K562 (cell line): ENCODE measurements around the gene MKRN2OS. TPM values are rescaled to one million over a fixed set of nuclear protein-coding genes. Genes with fewer than 3 reads are reported as not detected.

ENCODE experiments used
- ATAC-seq: fragments of 200-7000 bp; cut with Tn5 transposase; 3 replicates; pipeline ENCODE4 v1.9.1; 2020; ENCODE audit warnings: moderate library complexity
- BruUV-seq: library from RNA; stranded (reverse); fragments of 400-500 nt; replicated peaks from 2 replicates; lab custom pipeline; 2021; lab: Mats Ljungman, UMichigan
- CTCF ChIA-PET: fragments of 300-600 bp; formaldehyde crosslinking; extraction: SDS; loops from one replicate; lab custom pipeline; 2021; ENCODE audit warnings: low intra/inter-chr PET ratio; lab: Yijun Ruan, JAX
- POLR2A ChIA-PET: fragments of 300-600, 350-650 bp; sonication (Branson Sonifier 250); formaldehyde crosslinking; extraction: SDS; loops from one replicate; lab custom pipeline; 2021; ENCODE audit warnings: antibody characterized with exemption, inconsistent platforms; lab: Yijun Ruan, JAX
- DNase-seq, 4 experiments: peaks; one replicate each; pipeline versions ENCODE4 v3.0.0 to v3.0.0-alpha.2; 2011 to 2018; ENCODE audit warnings: low spot score in 3 of 4, mixed read lengths in 3 of 4; ENCODE audit errors: extremely low read depth in 1 of 4
- FAIRE-seq: peaks from 2 replicates; lab custom pipeline; 2011; peaks lifted over from hg19 to GRCh38; lab: Jason Lieb, UNC
- H2AFZ ChIP-seq: 2 replicates; pipeline ENCODE4 v1.6.0; 2011; ENCODE audit warnings: low read depth, low read length, control low read depth, inconsistent platforms
- H3K27ac ChIP-seq: fragments of 200-600 bp; 3 replicates; pipeline ENCODE4 v1.8.0; 2011; ENCODE audit warnings: low read depth, mild to moderate bottlenecking, control low read depth, inconsistent platforms, low read length, moderate library complexity, mixed read lengths; ENCODE audit errors: extremely low read depth
- H3K27me3 ChIP-seq, 2 experiments: fragments of 300-600 bp in 1 of 2; 2 replicates in 1 of 2; 3 replicates in 1 of 2; pipeline versions ENCODE4 v1.6.0 to v1.8.0; 2011; ENCODE audit warnings: inconsistent platforms in 2 of 2, low read length in 2 of 2, mild to moderate bottlenecking in 1 of 2, mixed read lengths in 1 of 2, moderate library complexity in 1 of 2; ENCODE audit not compliant: control insufficient read depth in 2 of 2, insufficient read depth in 2 of 2
- H3K36me3 ChIP-seq: fragments of 300-600 bp; 3 replicates; pipeline ENCODE4 v1.8.0; 2011; ENCODE audit warnings: mild to moderate bottlenecking, low read length, inconsistent platforms; ENCODE audit not compliant: control insufficient read depth, insufficient read depth
- H3K4me1 ChIP-seq, 2 experiments: fragments of 200-600 bp in 1 of 2; replicated peaks in 1 of 2; 2 replicates in 1 of 2; 3 replicates in 1 of 2; pipeline versions ENCODE4 v1.5.1 to v1.8.0; 2011; ENCODE audit warnings: inconsistent platforms in 2 of 2, low read length in 2 of 2, mild to moderate bottlenecking in 1 of 2, mixed read lengths in 1 of 2, moderate library complexity in 1 of 2; ENCODE audit not compliant: control insufficient read depth in 2 of 2, insufficient read depth in 2 of 2
- H3K4me2 ChIP-seq: 2 replicates; pipeline ENCODE4 v1.6.1; 2011; ENCODE audit warnings: low read length, control low read depth, inconsistent platforms, mixed read lengths; ENCODE audit not compliant: insufficient read depth
- H3K4me3 ChIP-seq: fragments of 200-600 bp; sonication (generic), shearing (Covaris generic); 2 replicates; pipeline ENCODE4 v1.5.1; 2016; ENCODE audit warnings: control low read depth, inconsistent platforms
- H3K79me2 ChIP-seq: fragments of 200-600 bp; 3 replicates; pipeline ENCODE4 v1.8.0; 2011; ENCODE audit warnings: low read length, inconsistent platforms; ENCODE audit not compliant: control insufficient read depth, insufficient read depth
- H3K9ac ChIP-seq, 2 experiments: 2 replicates each; pipeline versions ENCODE4 v1.6.0 to v1.6.1; 2011; ENCODE audit warnings: low read depth in 2 of 2, low read length in 2 of 2, control low read depth in 1 of 2, inconsistent platforms in 1 of 2, mild to moderate bottlenecking in 1 of 2, mixed read lengths in 1 of 2; ENCODE audit not compliant: insufficient read depth in 1 of 2
- H3K9me1 ChIP-seq: one replicate; pipeline ENCODE4 v1.6.0; 2011; ENCODE audit warnings: inconsistent platforms, mild to moderate bottlenecking, low read length, moderate library complexity; ENCODE audit not compliant: control insufficient read depth, insufficient read depth
- H3K9me3 ChIP-seq: replicated peaks from 2 replicates; pipeline ENCODE4 v1.5.1; 2011; ENCODE audit warnings: low read depth, low read length, inconsistent platforms; ENCODE audit not compliant: control insufficient read depth, insufficient read depth
- H4K20me1 ChIP-seq: replicated peaks from 2 replicates; pipeline ENCODE4 v1.6.1; 2011; ENCODE audit warnings: low read length, inconsistent platforms, mixed read lengths; ENCODE audit not compliant: control insufficient read depth, insufficient read depth
- FIP1L1 ChIP-seq: fragments of 200-400 bp; formaldehyde crosslinking; IDR thresholded peaks from 2 replicates; pipeline ENCODE4 v1.6.1; 2018; ENCODE audit warnings: mild to moderate bottlenecking, low read depth, low read length; ENCODE audit not compliant: poor library complexity, severe bottlenecking
- HIVEP1 ChIP-seq: fragments of 250-450 bp; sonication (Bioruptor Pico); IDR thresholded peaks from 2 replicates; pipeline ENCODE4 v1.4.0; 2020; ENCODE audit warnings: mild to moderate bottlenecking
- HMGN3 ChIP-seq: IDR thresholded peaks from 2 replicates; pipeline ENCODE4 v1.6.1; 2011; ENCODE audit warnings: borderline replicate concordance, low read depth, mild to moderate bottlenecking, mixed read lengths, low read length; ENCODE audit not compliant: insufficient read length; ENCODE audit errors: extremely low read depth
- HNRNPLL ChIP-seq: fragments of 200-400 bp; formaldehyde crosslinking; IDR thresholded peaks from 2 replicates; pipeline ENCODE4 v1.6.1; 2017; ENCODE audit warnings: low read length, low read depth, mild to moderate bottlenecking; ENCODE audit not compliant: poor library complexity, severe bottlenecking
- IRF2 ChIP-seq: sonication (generic); formaldehyde crosslinking; IDR thresholded peaks from 2 replicates; pipeline ENCODE4 v1.8.1; 2022; ENCODE audit warnings: mild to moderate bottlenecking, missing genetic modification reagents
- KDM5B ChIP-seq: fragments of 200-600 bp; sonication (generic); IDR thresholded peaks from 2 replicates; pipeline ENCODE4 v1.6.1; 2012; ENCODE audit warnings: low read depth, mild to moderate bottlenecking, moderate library complexity, low read length, control low read depth, inconsistent platforms; ENCODE audit not compliant: insufficient replicate concordance
- KLF13 ChIP-seq: fragments of 450-650 bp; IDR thresholded peaks from 2 replicates; pipeline ENCODE4 v1.6.1; 2016; ENCODE audit warnings: missing genetic modification characterization, low read depth, mild to moderate bottlenecking, missing compliant biosample characterization, moderate library complexity, borderline replicate concordance
- MBD1 ChIP-seq: fragments of 250-450 bp; sonication (Bioruptor Pico); IDR thresholded peaks from 2 replicates; pipeline ENCODE4 v1.8.0; 2022; ENCODE audit warnings: inconsistent platforms
- NFE2L1 ChIP-seq: fragments of 450-650 bp; IDR thresholded peaks from 2 replicates; pipeline ENCODE4 v1.6.1; 2016; ENCODE audit warnings: missing genetic modification characterization, low read depth, mild to moderate bottlenecking, missing compliant biosample characterization, moderate library complexity, borderline replicate concordance
- RAD51 ChIP-seq: fragments of 450-650 bp; IDR thresholded peaks from 2 replicates; pipeline ENCODE4 v1.7.1; 2016; ENCODE audit warnings: low read depth, mild to moderate bottlenecking, borderline replicate concordance
- RNF2 ChIP-seq: sonication (generic); IDR thresholded peaks from 2 replicates; pipeline ENCODE4 v1.6.1; 2016
- SMAD1 ChIP-seq: fragments of 150-350 bp; IDR thresholded peaks from 2 replicates; pipeline ENCODE4 v1.6.1; 2014; ENCODE audit warnings: low read length, low read depth; ENCODE audit not compliant: partially characterized antibody
- ZBTB2 ChIP-seq: fragments of 450-650 bp; IDR thresholded peaks from 2 replicates; pipeline ENCODE4 v1.6.1; 2016; ENCODE audit warnings: antibody characterized with exemption
- ZNF280A ChIP-seq: fragments of 450-650 bp; IDR thresholded peaks from 2 replicates; pipeline ENCODE4 v1.6.1; 2018; ENCODE audit warnings: mild to moderate bottlenecking, low read depth; ENCODE audit not compliant: partially characterized antibody
- ZNF282 ChIP-seq: sonication (generic); formaldehyde crosslinking; IDR thresholded peaks from 2 replicates; pipeline ENCODE4 v1.8.1; 2023; ENCODE audit warnings: missing genetic modification reagents
- ZNF76 ChIP-seq: fragments of 250-450 bp; sonication (Bioruptor Pico); IDR thresholded peaks from 2 replicates; pipeline ENCODE4 v1.4.0; 2020; ENCODE audit warnings: mild to moderate bottlenecking, moderate library complexity, borderline replicate concordance
- WGBS: fragments of 100-300 bp; shearing (Covaris generic); methylation state at CpG from one replicate; pipeline ENCODE4 v1.1.6; 2016; ENCODE audit warnings: low coverage, mixed read lengths; ENCODE audit not compliant: insufficient coverage; ENCODE audit errors: missing lambda C conversion rate; 5-methylcytosine and 5-hydroxymethylcytosine counted together
- in situ Hi-C: fragments of 300-500 bp; cut with MboI; formaldehyde crosslinking; loops from 4 replicates; pipeline ENCODE4 v1.15.0; 2018; ENCODE audit warnings: inconsistent platforms, mixed read lengths
- intact Hi-C: fragments of 100-400 bp; cut with micrococcal nuclease; formaldehyde crosslinking; loops from 2 replicates; pipeline ENCODE4 v1.14.2; 2022
- polyA plus RNA-seq, 8 experiments: library from polyadenylated mRNA; depleted of rRNA in 4 of 8; stranded (reverse) in 5 of 8; unstranded in 3 of 8; fragments of >200 nt; fragmentation: Nextera tagmentation in 2 of 8; fragmentation: Illumina TruSeq in 1 of 8; extraction: Ambion mirVana in 2 of 8; extraction: Trizol in 1 of 8; gene quantifications; 2 replicates each; pipeline versions ENCODE4 v1.2.1 to v1.2.3, GENCODE V29; 2011 to 2014; ENCODE audit warnings: inconsistent platforms in 1 of 8, missing spikeins in 1 of 8
- total RNA-seq, 7 experiments: library from RNA; depleted of rRNA in 6 of 7; stranded (reverse); fragments of >200 nt in 6 of 7; fragmentation: Illumina TruSeq in 2 of 7; extraction: Trizol in 2 of 7; gene quantifications; 2 replicates each; pipeline versions ENCODE4 v1.2.1 to v1.2.3, GENCODE V29; 2011 to 2021; ENCODE audit warnings: low replicate concordance in 1 of 7

The MKRN2OS gene
- total and polyA plus RNA-seq, 9 of the 15 experiments (the other 6 are each of a cell fraction or from before 2014, with no cell fraction given), result 0.11 to 0.27 (median 0.17) TPM; not detected in 6

GRCh38 chr3:12518261-12519028 lies 26.9 kb downstream of the MKRN2OS start:
- H3K27me3 ChIP-seq, result no peaks in the 10 kb centered on the region
- BruUV-seq, result no TSS peak
- intact Hi-C loops, result no loop called here
- no peaks in the 10 kb centered on the region for H3K4me1 ChIP-seq
- ATAC-seq, result no peak
- no peak overlapping the region for H3K4me3 ChIP-seq
- CTCF ChIA-PET, result no interaction called here
- no peak for TF ChIP-seq RNF2
- TF ChIP-seq IRF2 (CRISPR knock-in tag), result no peak
- TF ChIP-seq ZNF76 (CRISPR knock-in tag), result no peak
- no peak for TF ChIP-seq HNRNPLL
- TF ChIP-seq SMAD1, result no peak
- TF ChIP-seq ZNF282 (CRISPR knock-in tag), result no peak
- no peak for TF ChIP-seq ZNF280A
- TF ChIP-seq FIP1L1, result no peak
- TF ChIP-seq KDM5B, result no peak
- no peak for TF ChIP-seq MBD1 (CRISPR knock-in tag)
- no peak for TF ChIP-seq HIVEP1
- no peak for TF ChIP-seq KLF13 (tag)
- no peak for TF ChIP-seq ZBTB2
- TF ChIP-seq RAD51, result no peak
- TF ChIP-seq HMGN3, result no peak
- TF ChIP-seq NFE2L1, result no peak
- TF ChIP-seq, all 486 proteins: peak for 0
- in situ Hi-C loops, result no loop called here
- Histone ChIP-seq H3K9me1 (no peaks in the 10 kb centered on the region), H3K4me2 (no peak overlapping the region), H3K27ac (no peak overlapping the region), H3K9ac (no peak overlapping the region), H2AFZ (no peak overlapping the region), H4K20me1 (no peaks in the 10 kb centered on the region), H3K9me3 (no peaks in the 10 kb centered on the region), H3K36me3 (peaks cover 73% of the 10 kb centered on the region), H3K79me2 (no peaks in the 10 kb centered on the region)
- DNase-seq (no peak), FAIRE-seq (no peak)
- 97% methylated on average over 6 of the region's 6 CpGs for WGBS
- POLR2A ChIA-PET, result no interaction called here
